Cardiac muscle cell (in vitro differentiated cells and primary cell): ENCODE data around the gene ADAMTS10. TPM values are rescaled to one million over a fixed set of nuclear protein-coding genes. Genes with fewer than 3 reads are reported as not detected.

Source experiments
- DNase-seq, 2 donors: peaks; one replicate each; pipeline versions ENCODE4 v3.0.0 to v3.0.0-alpha.2; 2010 to 2017; ENCODE audit warnings: low read depth in 1 of 2, low spot score in 1 of 2
- H3K27ac ChIP-seq: fragments of 200-600 bp; sonication (generic); 2 replicates; pipeline ENCODE4 v1.5.1; 2016
- H3K27me3 ChIP-seq: fragments of 200-600 bp; sonication (generic); 2 replicates; pipeline ENCODE4 v1.6.0; 2016; ENCODE audit warnings: control low read depth
- H3K36me3 ChIP-seq: fragments of 200-600 bp; sonication (generic); 2 replicates; pipeline ENCODE4 v1.5.1; 2016; ENCODE audit warnings: control low read depth
- H3K4me1 ChIP-seq: fragments of 200-600 bp; sonication (generic); 2 replicates; pipeline ENCODE4 v1.8.1; 2017; ENCODE audit warnings: low read depth, mild to moderate bottlenecking, mixed run types
- H3K4me3 ChIP-seq: fragments of 200-600 bp; sonication (generic); 2 replicates; pipeline ENCODE4 v1.5.1; 2016; ENCODE audit warnings: mild to moderate bottlenecking
- H3K9me3 ChIP-seq: fragments of 200-600 bp; sonication (generic); 2 replicates; pipeline ENCODE4 v1.5.1; 2017; ENCODE audit warnings: low read depth, mild to moderate bottlenecking, control low read depth
- polyA plus RNA-seq: library from polyadenylated mRNA; unstranded; fragments of >200 nt; fragmentation: Nextera tagmentation; extraction: Ambion mirVana; gene quantifications from 2 replicates; pipeline ENCODE4 v1.2.1, GENCODE V29; 2016
- total RNA-seq: library from RNA; depleted of rRNA; stranded (reverse); fragments of >200 nt; gene quantifications from 2 replicates; pipeline ENCODE4 v1.2.3, GENCODE V29; 2016
- TF ChIP-seq, protein P1 (sequence below): IDR thresholded peaks from 2 replicates; pipeline ENCODE4 v1.5.1; 2012; ENCODE audit warnings: low read depth, mild to moderate bottlenecking, low read length

Gene ADAMTS10
- total and polyA plus RNA-seq, 2 experiments from 2014 or later: 27.7 to 93.9 TPM

- H3K4me1 ChIP-seq: no peaks in the 10 kb centered on the region
- H3K27ac ChIP-seq: no peak overlapping the region
- peak in 1 of 2 donors; percentile 58 for DNase-seq
- H3K4me3 ChIP-seq: no peak overlapping the region
- no peaks in the 10 kb centered on the region for H3K9me3 ChIP-seq
- TF ChIP-seq, protein P1, sequence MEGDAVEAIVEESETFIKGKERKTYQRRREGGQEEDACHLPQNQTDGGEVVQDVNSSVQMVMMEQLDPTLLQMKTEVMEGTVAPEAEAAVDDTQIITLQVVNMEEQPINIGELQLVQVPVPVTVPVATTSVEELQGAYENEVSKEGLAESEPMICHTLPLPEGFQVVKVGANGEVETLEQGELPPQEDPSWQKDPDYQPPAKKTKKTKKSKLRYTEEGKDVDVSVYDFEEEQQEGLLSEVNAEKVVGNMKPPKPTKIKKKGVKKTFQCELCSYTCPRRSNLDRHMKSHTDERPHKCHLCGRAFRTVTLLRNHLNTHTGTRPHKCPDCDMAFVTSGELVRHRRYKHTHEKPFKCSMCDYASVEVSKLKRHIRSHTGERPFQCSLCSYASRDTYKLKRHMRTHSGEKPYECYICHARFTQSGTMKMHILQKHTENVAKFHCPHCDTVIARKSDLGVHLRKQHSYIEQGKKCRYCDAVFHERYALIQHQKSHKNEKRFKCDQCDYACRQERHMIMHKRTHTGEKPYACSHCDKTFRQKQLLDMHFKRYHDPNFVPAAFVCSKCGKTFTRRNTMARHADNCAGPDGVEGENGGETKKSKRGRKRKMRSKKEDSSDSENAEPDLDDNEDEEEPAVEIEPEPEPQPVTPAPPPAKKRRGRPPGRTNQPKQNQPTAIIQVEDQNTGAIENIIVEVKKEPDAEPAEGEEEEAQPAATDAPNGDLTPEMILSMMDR: no peak
- no peaks in the 10 kb centered on the region for H3K27me3 ChIP-seq
- H3K36me3 ChIP-seq: no peaks in the 10 kb centered on the region
Measured at GRCh38 chr19:8552810-8553209, 57.7 kb downstream of the ADAMTS10 start.

- no peak overlapping the region for H3K4me3 ChIP-seq
- no peak for DNase-seq
- H3K27ac ChIP-seq: no peak overlapping the region
- H3K4me1 ChIP-seq: no peaks in the 10 kb centered on the region
- TF ChIP-seq, protein P1: no peak
- no peaks in the 10 kb centered on the region for H3K36me3 ChIP-seq
- H3K27me3 ChIP-seq: no peaks in the 10 kb centered on the region
- no peaks in the 10 kb centered on the region for H3K9me3 ChIP-seq
Measured at GRCh38 chr19:8550070-8550469, 60.4 kb downstream of the ADAMTS10 start.

GRCh38 chr19:8545743-8546142 lies 64.8 kb downstream of the ADAMTS10 start:
- H3K36me3 ChIP-seq: peaks cover under 1% of the 10 kb centered on the region
- TF ChIP-seq, protein P1: no peak
- no peak overlapping the region for H3K27ac ChIP-seq
- H3K27me3 ChIP-seq: no peaks in the 10 kb centered on the region
- H3K4me1 ChIP-seq: no peaks in the 10 kb centered on the region
- no peak for DNase-seq
- H3K4me3 ChIP-seq: no peak overlapping the region
- no peaks in the 10 kb centered on the region for H3K9me3 ChIP-seq

- TF ChIP-seq, protein P1: no peak
- Histone ChIP-seq H3K27me3 (no peaks in the 10 kb centered on the region), H3K9me3 (no peaks in the 10 kb centered on the region), H3K4me1 (no peaks in the 10 kb centered on the region), H3K27ac (no peak overlapping the region), H3K36me3 (peaks cover 2% of the 10 kb centered on the region), H3K4me3 (no peak overlapping the region)
- DNase-seq: no peak
Measured at GRCh38 chr19:8544168-8544567, 66.3 kb downstream of the ADAMTS10 start.

- no peak overlapping the region for H3K4me3 ChIP-seq
- no peak for DNase-seq
- H3K27me3 ChIP-seq: no peaks in the 10 kb centered on the region
- peaks cover 2% of the 10 kb centered on the region for H3K36me3 ChIP-seq
- TF ChIP-seq, protein P1: no peak
- no peaks in the 10 kb centered on the region for H3K4me1 ChIP-seq
- no peak overlapping the region for H3K27ac ChIP-seq
- no peaks in the 10 kb centered on the region for H3K9me3 ChIP-seq
Measured at GRCh38 chr19:8539621-8540149, 70.8 kb downstream of the ADAMTS10 start.
